IMR-90 (cell line): ENCODE measurements around the gene GUCY1A2. TPM values are rescaled to one million over a fixed set of nuclear protein-coding genes. Genes with fewer than 3 reads are reported as not detected.

Source experiments
- ATAC-seq: fragments of 200-7000 bp; cut with Tn5 transposase; 2 replicates; pipeline ENCODE4 v1.9.1; 2020; ENCODE audit warnings: low read depth, mild to moderate bottlenecking, moderate library complexity
- BruUV-seq: library from RNA; stranded (reverse); fragments of 400-500 nt; replicated peaks from 2 replicates; lab custom pipeline; 2021; lab: Mats Ljungman, UMichigan
- CTCF ChIA-PET: fragments of 300-600 bp; formaldehyde crosslinking; extraction: SDS; loops from one replicate; lab custom pipeline; 2021; ENCODE audit warnings: antibody characterized with exemption; lab: Yijun Ruan, JAX
- POLR2A ChIA-PET: fragments of 300-600 bp; sonication (Branson Sonifier 250); formaldehyde crosslinking; loops from one replicate; lab custom pipeline; 2022; ENCODE audit warnings: antibody characterized with exemption; ENCODE audit not compliant: unreplicated experiment; lab: Charles Lee
- DNase-seq: peaks from one replicate; pipeline ENCODE4 v3.0.0; 2013
- H2AFZ ChIP-seq: replicated peaks from 2 replicates; pipeline ENCODE3; 2013; ENCODE audit warnings: low read length, mild to moderate bottlenecking; ENCODE audit not compliant: poor library complexity
- H2AK5ac ChIP-seq: 2 replicates; pipeline ENCODE4 v1.6.1; 2013; ENCODE audit warnings: low read depth, low read length, inconsistent platforms
- H2AK9ac ChIP-seq: replicated peaks from 2 replicates; pipeline ENCODE3; 2013; ENCODE audit warnings: mild to moderate bottlenecking, low read depth, low read length, moderate library complexity; ENCODE audit not compliant: poor library complexity
- H2BK120ac ChIP-seq: 2 replicates; pipeline ENCODE4 v1.6.1; 2013; ENCODE audit warnings: low read depth, low read length, inconsistent platforms
- H2BK15ac ChIP-seq: 3 replicates; pipeline ENCODE4 v1.6.1; 2013; ENCODE audit warnings: low read depth, low read length, inconsistent platforms
- H2BK20ac ChIP-seq: 2 replicates; pipeline ENCODE4 v1.6.1; 2013; ENCODE audit warnings: low read depth, mild to moderate bottlenecking, inconsistent platforms, low read length, moderate library complexity
- H2BK5ac ChIP-seq: 2 replicates; pipeline ENCODE4 v1.6.1; 2013; ENCODE audit warnings: mild to moderate bottlenecking, low read depth, low read length, inconsistent platforms; ENCODE audit not compliant: poor library complexity, severe bottlenecking
- H3K14ac ChIP-seq: replicated peaks from 2 replicates; pipeline ENCODE4 v1.6.1; 2013; ENCODE audit warnings: low read depth, low read length, inconsistent platforms
- H3K18ac ChIP-seq: 2 replicates; pipeline ENCODE4 v1.6.1; 2013; ENCODE audit warnings: low read depth, low read length, control low read depth
- H3K23ac ChIP-seq: 2 replicates; pipeline ENCODE4 v1.6.1; 2013; ENCODE audit warnings: low read depth, low read length, inconsistent platforms
- H3K27ac ChIP-seq: 2 replicates; pipeline ENCODE4 v1.5.1; 2013; ENCODE audit warnings: mild to moderate bottlenecking, control low read depth, low read length; ENCODE audit not compliant: insufficient read depth
- H3K27me3 ChIP-seq: 2 replicates; pipeline ENCODE4 v1.6.1; 2013; ENCODE audit warnings: low read length; ENCODE audit not compliant: control insufficient read depth, insufficient read depth
- H3K36me3 ChIP-seq: 2 replicates; pipeline ENCODE4 v1.6.1; 2013; ENCODE audit warnings: low read length, mixed read lengths; ENCODE audit not compliant: control insufficient read depth, insufficient read depth
- H3K4ac ChIP-seq: 2 replicates; pipeline ENCODE4 v1.6.1; 2013; ENCODE audit warnings: low read depth, low read length, inconsistent platforms
- H3K4me1 ChIP-seq: 2 replicates; pipeline ENCODE4 v1.6.1; 2013; ENCODE audit warnings: low read length, mixed read lengths; ENCODE audit not compliant: control insufficient read depth, insufficient read depth
- H3K4me2 ChIP-seq: 2 replicates; pipeline ENCODE4 v1.6.1; 2013; ENCODE audit warnings: low read depth, mild to moderate bottlenecking, control low read depth, low read length, moderate library complexity
- H3K4me3 ChIP-seq: 2 replicates; pipeline ENCODE4 v1.5.1; 2013; ENCODE audit warnings: low read depth, mild to moderate bottlenecking, control low read depth, low read length, moderate library complexity; ENCODE audit not compliant: insufficient read depth
- H3K56ac ChIP-seq: 2 replicates; pipeline ENCODE4 v1.6.1; 2013; ENCODE audit warnings: low read length, inconsistent platforms; ENCODE audit not compliant: insufficient read depth; ENCODE audit errors: extremely low read depth
- H3K79me1 ChIP-seq, 2 experiments: 2 replicates each; pipeline ENCODE4 v1.6.1; 2013; ENCODE audit warnings: low read length in 2 of 2, inconsistent platforms in 1 of 2, low read depth in 1 of 2
- H3K9ac ChIP-seq: 2 replicates; pipeline ENCODE4 v1.6.1; 2013; ENCODE audit warnings: low read depth, low read length, control low read depth
- H3K9me1 ChIP-seq: 2 replicates; pipeline ENCODE4 v1.6.1; 2013; ENCODE audit warnings: low read length, inconsistent platforms; ENCODE audit not compliant: insufficient read depth
- H3K9me3 ChIP-seq: 2 replicates; pipeline ENCODE4 v1.6.1; 2013; ENCODE audit warnings: low read length; ENCODE audit not compliant: control insufficient read depth, insufficient read depth
- H4K20me1 ChIP-seq: 2 replicates; pipeline ENCODE4 v1.6.1; 2013; ENCODE audit warnings: low read length, inconsistent platforms; ENCODE audit not compliant: insufficient read depth
- H4K5ac ChIP-seq: 2 replicates; pipeline ENCODE4 v1.6.1; 2013; ENCODE audit warnings: mild to moderate bottlenecking, low read depth, low read length, control low read depth
- H4K8ac ChIP-seq, 2 experiments: 2 replicates each; pipeline ENCODE4 v1.6.1; 2013; ENCODE audit warnings: low read depth in 2 of 2, low read length in 2 of 2, control low read depth in 1 of 2, inconsistent platforms in 1 of 2
- H4K91ac ChIP-seq: 2 replicates; pipeline ENCODE4 v1.6.1; 2013; ENCODE audit warnings: low read depth, low read length, inconsistent platforms; ENCODE audit not compliant: insufficient read depth
- BHLHE40 ChIP-seq: fragments of 150-350 bp; IDR thresholded peaks from 2 replicates; pipeline ENCODE4 v1.6.1; 2016; ENCODE audit warnings: mild to moderate bottlenecking, low read depth, low read length
- CEBPB ChIP-seq: IDR thresholded peaks from 2 replicates; pipeline ENCODE4 v1.6.1; 2012; ENCODE audit warnings: low read depth, low read length, improper control_type of control experiment
- CHD1 ChIP-seq: IDR thresholded peaks from 2 replicates; pipeline ENCODE4 v1.6.1; 2012; ENCODE audit warnings: low read depth, low read length, improper control_type of control experiment
- CTCF ChIP-seq: conservative IDR thresholded peaks from 2 replicates; pipeline ENCODE4 v1.5.1; 2012; ENCODE audit warnings: mild to moderate bottlenecking, low read depth, low read length, improper control_type of control experiment
- ELK1 ChIP-seq: fragments of 150-350 bp; IDR thresholded peaks from 2 replicates; pipeline ENCODE4 v1.6.1; 2016; ENCODE audit warnings: low read depth, mild to moderate bottlenecking, low read length, moderate library complexity, borderline replicate concordance
- FOS ChIP-seq: fragments of 150-350 bp; IDR thresholded peaks from 2 replicates; pipeline ENCODE4 v1.6.1; 2016; ENCODE audit warnings: low read depth, low read length
- MAFK ChIP-seq: IDR thresholded peaks from 2 replicates; pipeline ENCODE4 v1.6.1; 2012; ENCODE audit warnings: low read depth, low read length, improper control_type of control experiment
- MAZ ChIP-seq: IDR thresholded peaks from 2 replicates; pipeline ENCODE4 v1.6.1; 2012; ENCODE audit warnings: low read depth, mild to moderate bottlenecking, low read length, improper control_type of control experiment, moderate library complexity, borderline replicate concordance
- MXI1 ChIP-seq: IDR thresholded peaks from 2 replicates; pipeline ENCODE4 v1.6.1; 2012; ENCODE audit warnings: low read depth, mild to moderate bottlenecking, low read length, moderate library complexity, borderline replicate concordance
- NFE2L2 ChIP-seq: fragments of 150-350 bp; IDR thresholded peaks from 2 replicates; pipeline ENCODE4 v1.6.1; 2016; ENCODE audit warnings: low read depth, mild to moderate bottlenecking, low read length
- POLR2A ChIP-seq: IDR thresholded peaks from 2 replicates; pipeline ENCODE4 v1.6.1; 2012; ENCODE audit warnings: mild to moderate bottlenecking, low read depth, low read length
- RAD21 ChIP-seq: IDR thresholded peaks from 2 replicates; pipeline ENCODE4 v1.6.1; 2012; ENCODE audit warnings: low read length, improper control_type of control experiment
- RCOR1 ChIP-seq: IDR thresholded peaks from 2 replicates; pipeline ENCODE4 v1.6.1; 2012; ENCODE audit warnings: mild to moderate bottlenecking, low read length, improper control_type of control experiment; ENCODE audit not compliant: insufficient replicate concordance
- RFX5 ChIP-seq: IDR thresholded peaks from 2 replicates; pipeline ENCODE4 v1.8.0; 2012; ENCODE audit warnings: low read depth, mild to moderate bottlenecking, low read length, moderate library complexity
- SMC3 ChIP-seq: fragments of 150-350 bp; IDR thresholded peaks from 2 replicates; pipeline ENCODE4 v1.6.1; 2016; ENCODE audit warnings: low read depth, mild to moderate bottlenecking, antibody characterized with exemption, low read length, moderate library complexity
- USF2 ChIP-seq: fragments of 150-350 bp; IDR thresholded peaks from 2 replicates; pipeline ENCODE4 v1.6.1; 2017; ENCODE audit warnings: mild to moderate bottlenecking, antibody characterized with exemption, low read length, low read depth
- WGBS, 2 experiments: methylation state at CpG; one replicate each; pipeline versions ENCODE4 v1.1.5 to v1.1.7; 2013; ENCODE audit warnings: missing lambda C conversion rate in 2 of 2; ENCODE audit not compliant: insufficient read length in 1 of 2; ENCODE audit errors: extremely low coverage in 2 of 2; 5-methylcytosine and 5-hydroxymethylcytosine counted together
- dilution Hi-C: fragments of 300-500 bp; cut with HindIII; formaldehyde crosslinking; loops from one replicate; pipeline ENCODE4 v1.14.3; 2018; ENCODE audit warnings: low sequenced_read_pairs; ENCODE audit not compliant: unreplicated experiment
- in situ Hi-C: fragments of 300-500 bp; cut with MboI; formaldehyde crosslinking; loops from 3 replicates; pipeline ENCODE4 v1.14.3; 2019; ENCODE audit warnings: low sequenced_read_pairs, inconsistent platforms, mixed read lengths
- intact Hi-C: fragments of 100-400 bp; cut with micrococcal nuclease; formaldehyde crosslinking; loops from 2 replicates; pipeline ENCODE4 v1.10.0; 2022
- polyA plus RNA-seq, 3 experiments: library from polyadenylated mRNA; depleted of rRNA; stranded (reverse); fragments of >200 nt; gene quantifications; 2 replicates each; pipeline ENCODE4 v1.2.3, GENCODE V29; 2012; ENCODE audit warnings: low replicate concordance in 1 of 3
- total RNA-seq: library from RNA; depleted of rRNA; stranded (reverse); fragments of >200 nt; gene quantifications from 2 replicates; pipeline ENCODE4 v1.2.3, GENCODE V29; 2012

GUCY1A2 gene
- total and polyA plus RNA-seq, 2 of the 4 experiments (the other 2 are of a cell fraction), result under 0.01 to 0.03 TPM

- Histone ChIP-seq H4K91ac (no peak overlapping the region), H4K5ac (no peak overlapping the region), H3K27me3 (no peaks in the 10 kb centered on the region), H3K79me1 (no peaks in the 10 kb centered on the region), H2BK5ac (no peak overlapping the region), H2AK9ac (no peak overlapping the region), H3K4me2 (no peak overlapping the region), H3K9me3 (no peaks in the 10 kb centered on the region; the same call in 1 of the 2 replicates), H2BK15ac (no peak overlapping the region), H3K18ac (no peak overlapping the region), H3K36me3 (no peaks in the 10 kb centered on the region), H2BK20ac (no peak overlapping the region), H4K20me1 (no peaks in the 10 kb centered on the region), H3K23ac (no peak overlapping the region), H3K4me1 (no peaks in the 10 kb centered on the region), H2AFZ (no peak overlapping the region), H3K14ac (no peak overlapping the region), H3K56ac (no peak overlapping the region), H3K4ac (no peak overlapping the region), H3K4me3 (no peak overlapping the region), H4K8ac (no peak overlapping the region), H2BK120ac (no peak overlapping the region), H3K9ac (no peak overlapping the region), H2AK5ac (no peak overlapping the region), H3K9me1 (no peaks in the 10 kb centered on the region), H3K27ac (no peak overlapping the region)
- POLR2A ChIA-PET, result no interaction called here
- intact Hi-C loops, result no loop called here
- WGBS, 2 experiments, result no CpG with 5 or more reads among the region's 2 CpGs
- no peak for ATAC-seq
- DNase-seq, result no peak
- CTCF ChIA-PET, result interaction anchor here (0.6 kb wide), 1 partner anchor 16 kb away, joined by 3 read pairs; no protein-coding TSS in a partner anchor
- in situ Hi-C loops, result no loop called here
- no TSS peak for BruUV-seq
- dilution Hi-C loops, result no loop called here
- no peak for TF ChIP-seq BHLHE40
- no peak for TF ChIP-seq SMC3
- no peak for TF ChIP-seq CTCF
- no peak for TF ChIP-seq RCOR1
- no peak for TF ChIP-seq CHD1
- no peak for TF ChIP-seq RFX5
- no peak for TF ChIP-seq NFE2L2
- TF ChIP-seq MXI1, result no peak
- TF ChIP-seq POLR2A, result no peak
- TF ChIP-seq FOS, result no peak
- TF ChIP-seq MAZ, result no peak
- TF ChIP-seq MAFK, result no peak
- TF ChIP-seq ELK1, result no peak
- TF ChIP-seq RAD21, result no peak
- TF ChIP-seq CEBPB, result no peak
- no peak for TF ChIP-seq USF2
These were observed 113.5 kb downstream of the GUCY1A2 start for GRCh38 chr11:106904826-106905225.
